PC-3 (cell line): ENCODE results near the gene CRYGN. TPM values are rescaled to one million over a fixed set of nuclear protein-coding genes. Genes with fewer than 3 reads are reported as not detected.

ENCODE experiments used
- ATAC-seq: fragments of 200-7000 bp; cut with Tn5 transposase; 2 replicates; pipeline ENCODE4 v1.9.1; 2020; ENCODE audit warnings: mild to moderate bottlenecking, moderate library complexity
- BruUV-seq: library from RNA; stranded (reverse); fragments of 400-500 nt; replicated peaks from 2 replicates; lab custom pipeline; 2021; lab: Mats Ljungman, UMichigan
- CTCF ChIA-PET: fragments of 300-600 bp; sonication (Branson Sonifier 250); formaldehyde crosslinking; loops from one replicate; lab custom pipeline; 2022; ENCODE audit warnings: antibody characterized with exemption; lab: Charles Lee
- POLR2A ChIA-PET: fragments of 300-600 bp; sonication (Branson Sonifier 250); formaldehyde crosslinking; loops from one replicate; lab custom pipeline; 2022; ENCODE audit warnings: antibody characterized with exemption; ENCODE audit not compliant: unreplicated experiment; lab: Charles Lee
- DNase-seq: peaks from one replicate; pipeline ENCODE4 v3.0.0-alpha.2; 2015
- H2AFZ ChIP-seq: fragments of 300-600 bp; sonication (generic); 2 replicates; pipeline ENCODE4 v1.6.0; 2016; ENCODE audit warnings: antibody characterized with exemption, low read length
- H3F3A ChIP-seq: fragments of 300-600 bp; sonication (generic); one replicate; pipeline ENCODE4 v1.6.0; 2017; ENCODE audit warnings: antibody characterized with exemption, low read length, control low read depth, mild to moderate bottlenecking; ENCODE audit not compliant: unreplicated experiment
- H3K27ac ChIP-seq: fragments of 300-600 bp; sonication (generic); 2 replicates; pipeline ENCODE4 v1.5.1; 2016; ENCODE audit warnings: mild to moderate bottlenecking, low read length
- H3K27me3 ChIP-seq: fragments of 300-600 bp; sonication (generic); 2 replicates; pipeline ENCODE4 v1.6.1; 2016; ENCODE audit warnings: low read length, mixed read lengths
- H3K36me3 ChIP-seq: fragments of 300-600 bp; sonication (generic); 2 replicates; pipeline ENCODE4 v1.6.1; 2016; ENCODE audit warnings: low read depth, mixed run types, low read length, mixed read lengths
- H3K4me1 ChIP-seq: fragments of 300-600 bp; sonication (generic); 2 replicates; pipeline ENCODE4 v1.5.1; 2016; ENCODE audit warnings: low read length; ENCODE audit not compliant: insufficient read depth
- H3K4me2 ChIP-seq: fragments of 300-600 bp; sonication (generic); 2 replicates; pipeline ENCODE4 v1.6.0; 2016; ENCODE audit warnings: low read length
- H3K4me3 ChIP-seq: fragments of 300-600 bp; sonication (generic); 2 replicates; pipeline ENCODE4 v1.5.1; 2016; ENCODE audit warnings: mild to moderate bottlenecking, low read length, mixed read lengths
- H3K79me2 ChIP-seq: fragments of 300-600 bp; sonication (generic); 2 replicates; pipeline ENCODE4 v1.6.1; 2017; ENCODE audit warnings: low read length, mixed read lengths
- H3K9ac ChIP-seq: fragments of 300-600 bp; sonication (generic); 2 replicates; pipeline ENCODE4 v1.6.0; 2016; ENCODE audit warnings: mild to moderate bottlenecking, low read length
- H3K9me2 ChIP-seq: fragments of 300-600 bp; sonication (generic); replicated peaks from 2 replicates; pipeline ENCODE4 v1.6.1; 2016; ENCODE audit warnings: mixed run types, low read length, mixed read lengths
- H3K9me3 ChIP-seq: fragments of 300-600 bp; sonication (generic); 2 replicates; pipeline ENCODE4 v1.6.1; 2016; ENCODE audit warnings: low read length, mixed read lengths
- H4K20me1 ChIP-seq: fragments of 300-600 bp; sonication (generic); 2 replicates; pipeline ENCODE4 v1.6.1; 2016; ENCODE audit warnings: low read length, mixed read lengths
- CTCF ChIP-seq: fragments of 300-600 bp; sonication (generic); conservative IDR thresholded peaks from 2 replicates; pipeline ENCODE4 v1.5.1; 2017; ENCODE audit warnings: antibody characterized with exemption, low read depth, mild to moderate bottlenecking, low read length
- EZH2 ChIP-seq: fragments of 300-600 bp; sonication (generic); IDR thresholded peaks from one replicate; pipeline ENCODE4 v1.6.1; 2017; ENCODE audit warnings: antibody characterized with exemption, mild to moderate bottlenecking, low read length; ENCODE audit not compliant: unreplicated experiment
- EZH2phosphoT487 ChIP-seq: fragments of 300-600 bp; sonication (generic); IDR thresholded peaks from 2 replicates; pipeline ENCODE4 v1.6.1; 2018; ENCODE audit warnings: mild to moderate bottlenecking, antibody characterized with exemption, low read length, borderline replicate concordance
- intact Hi-C: fragments of 100-400 bp; cut with micrococcal nuclease; formaldehyde crosslinking; loops from 2 replicates; pipeline ENCODE4 v1.9.0; 2023
- total RNA-seq: library from RNA; depleted of rRNA; stranded (reverse); fragments of >200 nt; gene quantifications from 2 replicates; pipeline ENCODE4 v1.2.3, GENCODE V29; 2014

Gene CRYGN
- total RNA-seq, 1 experiment from 2014 or later: 0.11 TPM

GRCh38 chr7:151420144-151420543 is 19.8 kb downstream of the CRYGN start:
- H4K20me1 ChIP-seq: no peaks in the 10 kb centered on the region
- POLR2A ChIA-PET: no interaction called here
- CTCF ChIA-PET: interaction anchor here (0.5 kb wide), 1 partner anchor 100 kb away, joined by 5 read pairs; no protein-coding TSS in a partner anchor
- no peak overlapping the region for H3K4me2 ChIP-seq
- 0 out of 2 replicates have a peak, but pooled peaks cover 5% of the 10 kb centered on the region for H3K9me3 ChIP-seq
- no peak overlapping the region for H3K27ac ChIP-seq
- H3K4me3 ChIP-seq: no peak overlapping the region
- H3K4me1 ChIP-seq: no peaks in the 10 kb centered on the region
- H3K9me2 ChIP-seq: no peaks in the 10 kb centered on the region
- no peaks in the 10 kb centered on the region for H3K36me3 ChIP-seq
- no peak overlapping the region for H2AFZ ChIP-seq
- no peak for ATAC-seq
- H3F3A ChIP-seq: no peaks in the 10 kb centered on the region
- no peak for TF ChIP-seq CTCF
- TF ChIP-seq EZH2: no peak
- TF ChIP-seq EZH2phosphoT487: no peak
- no peak for DNase-seq
- no peaks in the 10 kb centered on the region for H3K27me3 ChIP-seq
- intact Hi-C loops: no loop called here
- H3K79me2 ChIP-seq: no peaks in the 10 kb centered on the region
- no TSS peak for BruUV-seq
- H3K9ac ChIP-seq: no peak overlapping the region

- no peaks in the 10 kb centered on the region for H3K9me2 ChIP-seq
- peaks cover 17% of the 10 kb centered on the region for H3K27me3 ChIP-seq
- no peak overlapping the region for H3K9ac ChIP-seq
- POLR2A ChIA-PET: no interaction called here
- H3K27ac ChIP-seq: no peak overlapping the region
- no peaks in the 10 kb centered on the region for H3K79me2 ChIP-seq
- intact Hi-C loops: no loop called here
- H3K9me3 ChIP-seq: 0 out of 2 replicates have a peak, but pooled peaks cover 5% of the 10 kb centered on the region
- TF ChIP-seq CTCF: no peak
- no peak for TF ChIP-seq EZH2
- no peak for TF ChIP-seq EZH2phosphoT487
- no peak overlapping the region for H3K4me3 ChIP-seq
- H2AFZ ChIP-seq: no peak overlapping the region
- no peaks in the 10 kb centered on the region for H3K36me3 ChIP-seq
- no peaks in the 10 kb centered on the region for H4K20me1 ChIP-seq
- CTCF ChIA-PET: no interaction called here
- no peak overlapping the region for H3K4me2 ChIP-seq
- no peak for ATAC-seq
- no peaks in the 10 kb centered on the region for H3F3A ChIP-seq
- H3K4me1 ChIP-seq: no peaks in the 10 kb centered on the region
- DNase-seq: no peak
- no TSS peak for BruUV-seq
Observed at GRCh38 chr7:151416941-151417315, 23.0 kb downstream of the CRYGN start.

GRCh38 chr7:151416112-151416940 is 23.6 kb downstream of the CRYGN start:
- TF ChIP-seq EZH2 (no peak), EZH2phosphoT487 (no peak), CTCF (no peak)
- Histone ChIP-seq H3K9me3 (0 out of 2 replicates have a peak, but pooled peaks cover 5% of the 10 kb centered on the region), H3F3A (no peaks in the 10 kb centered on the region), H3K4me2 (no peak overlapping the region), H4K20me1 (no peaks in the 10 kb centered on the region), H3K4me3 (no peak overlapping the region), H3K36me3 (no peaks in the 10 kb centered on the region), H2AFZ (no peak overlapping the region), H3K79me2 (no peaks in the 10 kb centered on the region), H3K27me3 (peaks cover 19% of the 10 kb centered on the region), H3K27ac (no peak overlapping the region), H3K9me2 (no peaks in the 10 kb centered on the region), H3K9ac (no peak overlapping the region), H3K4me1 (no peaks in the 10 kb centered on the region)
- CTCF ChIA-PET: no interaction called here
- POLR2A ChIA-PET: no interaction called here
- ATAC-seq: no peak
- DNase-seq: no peak
- intact Hi-C loops: no loop called here
- BruUV-seq: no TSS peak
